Testis (tissue), 3 donors: ENCODE data around the gene ACER1. TPM values are rescaled to one million over a fixed set of nuclear protein-coding genes. Genes with fewer than 3 reads are reported as not detected.

Experiments
- DNase-seq: peaks from one replicate; pipeline ENCODE4 v3.0.0-alpha.2; 2019
- H3K27ac ChIP-seq, 2 donors: fragments of 200-600 bp; sonication (generic); one replicate each; pipeline ENCODE4 v1.5.1; 2019
- H3K27me3 ChIP-seq: fragments of 200-600 bp; sonication (generic); one replicate; pipeline ENCODE4 v1.5.1; 2019
- H3K36me3 ChIP-seq: fragments of 200-600 bp; sonication (generic); one replicate; pipeline ENCODE4 v1.5.1; 2017; ENCODE audit warnings: low read depth; ENCODE audit errors: missing control alignments
- H3K4me1 ChIP-seq: fragments of 200-600 bp; sonication (generic); one replicate; pipeline ENCODE4 v1.5.1; 2019
- H3K4me3 ChIP-seq, 2 donors: fragments of 200-600 bp; sonication (generic); one replicate each; pipeline ENCODE4 v1.5.1; 2017 to 2019
- H3K9me3 ChIP-seq: fragments of 200-600 bp; sonication (generic); one replicate; pipeline ENCODE4 v1.5.1; 2017
- CTCF ChIP-seq, 3 experiments: fragments of 450-650 bp in 2 of 3; fragments of 200-600 bp in 1 of 3; sonication (generic) in 1 of 3; IDR thresholded peaks; one replicate each; pipeline ENCODE4 v1.5.1; 2016 to 2019; ENCODE audit warnings: antibody characterized with exemption in 3 of 3, mild to moderate bottlenecking in 2 of 3, moderate library complexity in 1 of 3
- POLR2A ChIP-seq: fragments of 450-650 bp; IDR thresholded peaks from one replicate; pipeline ENCODE4 v1.6.1; 2017; ENCODE audit warnings: antibody characterized with exemption, mild to moderate bottlenecking, moderate library complexity
- WGBS, 2 donors: methylation state at CpG; one replicate each; pipeline ENCODE4 v1.1.5; 2018; 5-methylcytosine and 5-hydroxymethylcytosine counted together
- intact Hi-C: fragments of 100-400 bp; cut with DNase I; formaldehyde crosslinking; loops from one replicate; pipeline ENCODE4 v1.15.1; 2023; ENCODE audit warnings: low total_unique reads
- polyA plus RNA-seq: library from polyadenylated mRNA; stranded (reverse); fragments of 350-450 nt; fragmentation: Illumina TruSeq; extraction: RNeasy Lipid Tissue Mini Kit (QIAGEN cat#74804); gene quantifications from one replicate; pipeline ENCODE4 v1.2.3, GENCODE V29; 2014; ENCODE audit warnings: low read depth, low replicate concordance; ENCODE audit not compliant: insufficient read depth
- total RNA-seq, 2 donors: library from RNA; depleted of rRNA; stranded (reverse); fragments of >200 nt; gene quantifications; one replicate each; pipeline ENCODE4 v1.2.3, GENCODE V29; 2016

The ACER1 gene
- total and polyA plus RNA-seq, 3 donors from 2014 or later = 0.39 to 1.0 (median 0.99) TPM

- intact Hi-C loops = no loop called here
- H3K4me3 ChIP-seq = no peak overlapping the region
- DNase-seq = no peak
- no peak overlapping the region for H3K27ac ChIP-seq
- no peak for TF ChIP-seq CTCF (IDR thresholded peaks at IDR 0.05)
- no peak for TF ChIP-seq POLR2A
- H3K27me3 ChIP-seq = no peaks in the 10 kb centered on the region
- no peaks in the 10 kb centered on the region for H3K4me1 ChIP-seq
- H3K9me3 ChIP-seq = no peaks in the 10 kb centered on the region
- 87 to 90% methylated on average over 6 of the region's 6 CpGs for WGBS, 2 donors
- H3K36me3 ChIP-seq = no peaks in the 10 kb centered on the region
Measured at GRCh38 chr19:6334490-6335285, 1.3 kb upstream of the ACER1 start.

GRCh38 chr19:6326815-6327214, 6.6 kb downstream of the ACER1 start:
- H3K27ac ChIP-seq = no peak overlapping the region
- intact Hi-C loops = no loop called here
- no peaks in the 10 kb centered on the region for H3K27me3 ChIP-seq
- H3K4me1 ChIP-seq = no peaks in the 10 kb centered on the region
- no peaks in the 10 kb centered on the region for H3K9me3 ChIP-seq
- no peak for DNase-seq
- H3K4me3 ChIP-seq = no peak overlapping the region
- TF ChIP-seq POLR2A = no peak
- no peak for TF ChIP-seq CTCF (IDR thresholded peaks at IDR 0.05)
- WGBS, 2 donors = 86 to 89% methylated on average over 5 of the region's 5 CpGs
- no peaks in the 10 kb centered on the region for H3K36me3 ChIP-seq

GRCh38 chr19:6325614-6326013, 7.8 kb downstream of the ACER1 start:
- TF ChIP-seq CTCF (IDR thresholded peaks at IDR 0.05) (no peak), POLR2A (no peak)
- DNase-seq = no peak
- H3K27ac ChIP-seq = no peak overlapping the region
- no peaks in the 10 kb centered on the region for H3K27me3 ChIP-seq
- H3K4me1 ChIP-seq = no peaks in the 10 kb centered on the region
- 74 to 84% methylated on average over 4 of the region's 4 CpGs for WGBS, 2 donors
- intact Hi-C loops = no loop called here
- no peaks in the 10 kb centered on the region for H3K36me3 ChIP-seq
- no peak overlapping the region for H3K4me3 ChIP-seq
- H3K9me3 ChIP-seq = no peaks in the 10 kb centered on the region

- intact Hi-C loops = no loop called here
- H3K27ac ChIP-seq = no peak overlapping the region
- no peaks in the 10 kb centered on the region for H3K4me1 ChIP-seq
- no peaks in the 10 kb centered on the region for H3K27me3 ChIP-seq
- WGBS, 2 donors = 63 to 65% methylated on average over 4 of the region's 4 CpGs
- no peak for DNase-seq
- no peaks in the 10 kb centered on the region for H3K9me3 ChIP-seq
- no peak overlapping the region for H3K4me3 ChIP-seq
- H3K36me3 ChIP-seq = no peaks in the 10 kb centered on the region
- TF ChIP-seq POLR2A = no peak
- no peak for TF ChIP-seq CTCF (IDR thresholded peaks at IDR 0.05)
Measured at GRCh38 chr19:6324757-6325156, 8.7 kb downstream of the ACER1 start.

GRCh38 chr19:6322284-6322683, 11.1 kb downstream of the ACER1 start:
- H3K4me3 ChIP-seq = no peak overlapping the region
- intact Hi-C loops = no loop called here
- H3K4me1 ChIP-seq = no peaks in the 10 kb centered on the region
- 63 to 81% methylated on average over 3 of the region's 3 CpGs for WGBS, 2 donors
- no peak for DNase-seq
- no peaks in the 10 kb centered on the region for H3K9me3 ChIP-seq
- H3K27ac ChIP-seq = no peak overlapping the region
- no peaks in the 10 kb centered on the region for H3K36me3 ChIP-seq
- H3K27me3 ChIP-seq = no peaks in the 10 kb centered on the region
- no peak for TF ChIP-seq CTCF (IDR thresholded peaks at IDR 0.05)
- no peak for TF ChIP-seq POLR2A
